Colonic mucosa (tissue), 4 donors: ENCODE results near the gene MT1X. TPM values are rescaled to one million over a fixed set of nuclear protein-coding genes. Genes with fewer than 3 reads are reported as not detected.

Experiments used
- DNase-seq: peaks from one replicate; pipeline ENCODE4 v3.0.0-alpha.2; 2020
- H3K27ac ChIP-seq: fragments of 200-600 bp; one replicate; pipeline ENCODE4 v1.8.0; 2021
- H3K27me3 ChIP-seq: fragments of 200-600 bp; one replicate; pipeline ENCODE4 v1.8.0; 2021
- H3K36me3 ChIP-seq: fragments of 200-600 bp; one replicate; pipeline ENCODE4 v1.8.0; 2021
- H3K4me1 ChIP-seq: fragments of 200-600 bp; one replicate; pipeline ENCODE4 v1.8.0; 2021; ENCODE audit warnings: mild to moderate bottlenecking
- H3K4me3 ChIP-seq: fragments of 200-600 bp; one replicate; pipeline ENCODE4 v1.8.0; 2021
- H3K9ac ChIP-seq, 2 donors: one replicate each; pipeline ENCODE4 v1.7.0; 2013; ENCODE audit warnings: control low read depth in 2 of 2, low read depth in 2 of 2, low read length in 2 of 2
- H3K9me3 ChIP-seq: fragments of 200-600 bp; one replicate; pipeline ENCODE4 v1.8.0; 2021
- intact Hi-C: fragments of 100-400 bp; cut with DNase I; formaldehyde crosslinking; loops from one replicate; pipeline ENCODE4 v1.14.1; 2022
- total RNA-seq, 2 donors: library from RNA; stranded (reverse); fragmentation: NEBNext Ultra II Directional in 1 of 2; extraction: Animal tissue kit (Norgen Biotek cat#: 25700) in 1 of 2; gene quantifications; one replicate each; pipeline ENCODE4 v1.2.1, GENCODE V29; 2021
- TF ChIP-seq, protein P1 (sequence below): fragments of 200-600 bp; IDR thresholded peaks from one replicate; pipeline ENCODE4 v1.8.0; 2022; ENCODE audit warnings: antibody characterized with exemption, mild to moderate bottlenecking
- donor health status: healthy.
- donor health status: DM: no; HTN: no; CAD: no.
- donor health status: DM: no; HTN: no; CAD: no.

The MT1X gene
- 100 to 1,000 TPM; 112 to 149 TPM for total RNA-seq

GRCh38 chr16:56681939-56682702 is at the start of gene MT1X:
MT1X (plus strand) TSS chr16:56682470; CDS start chr16:56682541, 71 bp downstream.
- Histone ChIP-seq H3K4me3 (peak within 1 kb of the TSS; percentile 36), H3K27ac (peak within 1 kb of the TSS; percentile 49), H3K9me3 (no peaks in the 10 kb centered on the region), H3K27me3 (no peaks in the 10 kb centered on the region), H3K36me3 (no peaks in the 10 kb centered on the region), H3K9ac (peak within 1 kb of the TSS; percentile 82 to 94), H3K4me1 (peaks cover 9% of the 10 kb centered on the region)
- intact Hi-C loops: no loop called here
- DNase-seq: peak; percentile 93
- TF ChIP-seq, protein P1, sequence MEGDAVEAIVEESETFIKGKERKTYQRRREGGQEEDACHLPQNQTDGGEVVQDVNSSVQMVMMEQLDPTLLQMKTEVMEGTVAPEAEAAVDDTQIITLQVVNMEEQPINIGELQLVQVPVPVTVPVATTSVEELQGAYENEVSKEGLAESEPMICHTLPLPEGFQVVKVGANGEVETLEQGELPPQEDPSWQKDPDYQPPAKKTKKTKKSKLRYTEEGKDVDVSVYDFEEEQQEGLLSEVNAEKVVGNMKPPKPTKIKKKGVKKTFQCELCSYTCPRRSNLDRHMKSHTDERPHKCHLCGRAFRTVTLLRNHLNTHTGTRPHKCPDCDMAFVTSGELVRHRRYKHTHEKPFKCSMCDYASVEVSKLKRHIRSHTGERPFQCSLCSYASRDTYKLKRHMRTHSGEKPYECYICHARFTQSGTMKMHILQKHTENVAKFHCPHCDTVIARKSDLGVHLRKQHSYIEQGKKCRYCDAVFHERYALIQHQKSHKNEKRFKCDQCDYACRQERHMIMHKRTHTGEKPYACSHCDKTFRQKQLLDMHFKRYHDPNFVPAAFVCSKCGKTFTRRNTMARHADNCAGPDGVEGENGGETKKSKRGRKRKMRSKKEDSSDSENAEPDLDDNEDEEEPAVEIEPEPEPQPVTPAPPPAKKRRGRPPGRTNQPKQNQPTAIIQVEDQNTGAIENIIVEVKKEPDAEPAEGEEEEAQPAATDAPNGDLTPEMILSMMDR: no peak

DNA sequence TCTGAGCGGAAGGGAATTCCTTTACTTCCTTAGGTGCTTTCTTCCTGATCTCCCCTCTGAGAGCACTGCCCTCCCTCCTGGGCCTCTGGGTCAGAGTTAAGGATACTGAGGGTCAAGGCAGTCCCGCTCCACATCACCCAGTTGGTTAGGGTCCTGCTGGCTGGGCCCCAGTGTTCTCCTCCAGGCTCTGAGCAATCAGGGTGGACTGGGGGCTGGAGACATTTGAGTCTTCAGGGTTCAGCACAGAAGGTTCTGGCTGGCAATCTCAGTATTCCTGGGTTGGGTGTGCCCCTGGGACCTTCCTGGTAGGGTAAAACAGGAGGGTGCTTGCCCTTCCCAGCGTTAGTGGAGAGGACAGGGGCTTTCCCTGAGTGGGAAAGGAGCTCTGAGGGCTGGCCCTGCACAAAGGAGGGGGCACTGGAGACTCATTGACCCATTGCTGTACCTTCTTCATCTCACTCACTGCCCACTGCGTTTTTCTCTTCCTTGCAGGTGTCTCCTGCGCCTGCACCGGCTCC is 49.4 kb upstream of the MT1X start:
- Histone ChIP-seq H3K36me3 (no peaks in the 10 kb centered on the region), H3K9ac (peak overlapping the region; percentile 63 to 91), H3K9me3 (no peaks in the 10 kb centered on the region), H3K4me3 (peak overlapping the region; percentile 50), H3K27ac (peak overlapping the region; percentile 9), H3K27me3 (peaks cover 12% of the 10 kb centered on the region), H3K4me1 (no peaks in the 10 kb centered on the region)
- intact Hi-C loops: no loop called here
- TF ChIP-seq, protein P1: no peak
- DNase-seq: no peak

GRCh38 chr16:56633535-56633934 is 48.7 kb upstream of the MT1X start:
- intact Hi-C loops: no loop called here
- DNase-seq: no peak
- H3K4me1 ChIP-seq: no peaks in the 10 kb centered on the region
- H3K36me3 ChIP-seq: no peaks in the 10 kb centered on the region
- H3K9me3 ChIP-seq: no peaks in the 10 kb centered on the region
- TF ChIP-seq, protein P1: no peak
- no peak overlapping the region for H3K4me3 ChIP-seq
- no peak overlapping the region for H3K27ac ChIP-seq
- peak overlapping the region in 1 of 2 donors; percentile 46 for H3K9ac ChIP-seq
- H3K27me3 ChIP-seq: peaks cover 12% of the 10 kb centered on the region

DNA sequence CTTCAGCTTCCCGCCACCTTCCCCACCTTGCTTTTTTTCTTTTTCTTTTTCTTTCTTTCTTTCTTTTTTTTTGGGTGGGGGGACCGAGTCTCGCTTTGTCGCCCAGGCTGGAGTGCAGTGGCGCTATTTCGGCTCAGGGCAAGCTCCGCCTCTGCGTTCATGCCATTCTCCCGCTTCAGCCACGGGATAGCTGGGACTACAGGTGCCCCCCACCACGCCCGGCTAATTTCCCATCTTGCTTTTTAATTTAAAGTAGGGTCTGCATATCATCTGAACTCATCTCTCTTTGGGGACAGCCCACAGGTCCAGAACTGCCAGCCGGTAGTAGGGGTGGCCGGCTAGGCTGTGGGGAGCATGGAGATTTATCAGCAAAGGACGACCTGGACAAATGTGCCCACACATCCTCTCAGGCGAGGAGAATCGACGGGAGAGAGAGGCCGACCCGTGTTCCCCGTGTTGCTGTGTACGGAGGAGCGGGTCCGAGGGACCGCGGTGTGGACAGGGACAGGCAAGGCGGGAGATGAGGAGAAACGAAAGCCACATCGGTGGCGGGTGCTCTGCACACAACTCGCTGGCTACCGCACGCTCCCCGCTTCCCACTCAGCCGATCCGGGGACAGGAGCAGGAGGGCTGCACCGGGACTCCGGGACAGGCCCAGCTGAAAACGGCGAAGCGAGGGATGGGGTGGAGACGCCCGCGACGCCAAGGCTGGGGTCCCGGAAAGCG is 47.4 kb upstream of the MT1X start:
- Histone ChIP-seq H3K9ac (no peak overlapping the region), H3K27ac (no peak overlapping the region), H3K36me3 (no peaks in the 10 kb centered on the region), H3K4me1 (no peaks in the 10 kb centered on the region), H3K27me3 (peaks cover 12% of the 10 kb centered on the region), H3K4me3 (no peak overlapping the region), H3K9me3 (no peaks in the 10 kb centered on the region)
- DNase-seq: no peak
- TF ChIP-seq, protein P1: no peak
- intact Hi-C loops: no loop called here

GRCh38 chr16:56635441-56635967 is 46.8 kb upstream of the MT1X start:
- Histone ChIP-seq H3K9ac (no peak overlapping the region), H3K9me3 (no peaks in the 10 kb centered on the region), H3K27ac (no peak overlapping the region), H3K4me1 (no peaks in the 10 kb centered on the region), H3K4me3 (no peak overlapping the region), H3K36me3 (no peaks in the 10 kb centered on the region), H3K27me3 (peaks cover 12% of the 10 kb centered on the region)
- DNase-seq: no peak
- TF ChIP-seq, protein P1: no peak
- intact Hi-C loops: no loop called here
